ENCODE measurements around the gene SPINK1.
"Not testable (repeated sequence)": the region's sequence is repeated elsewhere in the genome, so short reads cannot be mapped to it uniquely, and the experiment has no call there.

Gene SPINK1

GRCh38 chr5:147822686-147823491 lies 8.6 kb downstream of the SPINK1 start:
- no peak overlapping the region for H3K4me3 ChIP-seq (ENCODE audit: low read depth, low read length)
- H3K36me3 ChIP-seq (ENCODE audit: control insufficient read depth, insufficient read depth, low read length): no peaks in the 10 kb centered on the region
- no peak overlapping the region for H3K9ac ChIP-seq (ENCODE audit: low read depth, low read length)
- H3K4me1 ChIP-seq (ENCODE audit: control insufficient read depth, insufficient read depth, low read length): peaks cover 7% of the 10 kb centered on the region
- no peaks in the 10 kb centered on the region for H3K9me3 ChIP-seq (ENCODE audit: control insufficient read depth, insufficient read depth, low read length)
- no peaks in the 10 kb centered on the region for H3K27me3 ChIP-seq (ENCODE audit: control insufficient read depth, insufficient read depth, low read length)

- H3K27me3 ChIP-seq (ENCODE audit: control insufficient read depth, insufficient read depth, low read length); H3K36me3 ChIP-seq (ENCODE audit: control insufficient read depth, insufficient read depth, low read length); H3K4me1 ChIP-seq (ENCODE audit: control insufficient read depth, insufficient read depth, low read length); H3K9me3 ChIP-seq (ENCODE audit: control insufficient read depth, insufficient read depth, low read length); H3K4me3 ChIP-seq (ENCODE audit: low read depth, low read length); H3K9ac ChIP-seq (ENCODE audit: low read depth, low read length): not testable (repeated sequence)
Measured at GRCh38 chr5:147822222-147822621, 9.2 kb downstream of the SPINK1 start.

GRCh38 chr5:147821766-147822165 lies 9.7 kb downstream of the SPINK1 start:
- Histone ChIP-seq H3K9me3 (ENCODE audit: control insufficient read depth, insufficient read depth, low read length) (no peaks in the 10 kb centered on the region), H3K36me3 (ENCODE audit: control insufficient read depth, insufficient read depth, low read length) (no peaks in the 10 kb centered on the region), H3K9ac (ENCODE audit: low read depth, low read length) (no peak overlapping the region), H3K27me3 (ENCODE audit: control insufficient read depth, insufficient read depth, low read length) (no peaks in the 10 kb centered on the region), H3K4me3 (ENCODE audit: low read depth, low read length) (no peak overlapping the region), H3K4me1 (ENCODE audit: control insufficient read depth, insufficient read depth, low read length) (peaks cover 7% of the 10 kb centered on the region)

GRCh38 chr5:147819261-147819770 lies 12.2 kb downstream of the SPINK1 start:
- Histone ChIP-seq H3K4me3 (ENCODE audit: low read depth, low read length) (no peak overlapping the region), H3K9ac (ENCODE audit: low read depth, low read length) (no peak overlapping the region), H3K4me1 (ENCODE audit: control insufficient read depth, insufficient read depth, low read length) (peaks cover 7% of the 10 kb centered on the region), H3K36me3 (ENCODE audit: control insufficient read depth, insufficient read depth, low read length) (no peaks in the 10 kb centered on the region), H3K27me3 (ENCODE audit: control insufficient read depth, insufficient read depth, low read length) (no peaks in the 10 kb centered on the region), H3K9me3 (ENCODE audit: control insufficient read depth, insufficient read depth, low read length) (no peaks in the 10 kb centered on the region)

- H3K36me3 ChIP-seq (ENCODE audit: control insufficient read depth, insufficient read depth, low read length): no peaks in the 10 kb centered on the region
- no peaks in the 10 kb centered on the region for H3K27me3 ChIP-seq (ENCODE audit: control insufficient read depth, insufficient read depth, low read length)
- H3K9ac ChIP-seq (ENCODE audit: low read depth, low read length): no peak overlapping the region
- H3K9me3 ChIP-seq (ENCODE audit: control insufficient read depth, insufficient read depth, low read length): no peaks in the 10 kb centered on the region
- no peak overlapping the region for H3K4me3 ChIP-seq (ENCODE audit: low read depth, low read length)
- H3K4me1 ChIP-seq (ENCODE audit: control insufficient read depth, insufficient read depth, low read length): peaks cover 7% of the 10 kb centered on the region
Measured at GRCh38 chr5:147818290-147818689, 13.2 kb downstream of the SPINK1 start.

GRCh38 chr5:147813696-147814095 lies 17.8 kb downstream of the SPINK1 start:
- Histone ChIP-seq H3K4me3 (ENCODE audit: low read depth, low read length) (no peak overlapping the region), H3K27me3 (ENCODE audit: control insufficient read depth, insufficient read depth, low read length) (no peaks in the 10 kb centered on the region), H3K9ac (ENCODE audit: low read depth, low read length) (no peak overlapping the region), H3K4me1 (ENCODE audit: control insufficient read depth, insufficient read depth, low read length) (no peaks in the 10 kb centered on the region), H3K36me3 (ENCODE audit: control insufficient read depth, insufficient read depth, low read length) (no peaks in the 10 kb centered on the region), H3K9me3 (ENCODE audit: control insufficient read depth, insufficient read depth, low read length) (no peaks in the 10 kb centered on the region)

- Histone ChIP-seq H3K4me1 (ENCODE audit: control insufficient read depth, insufficient read depth, low read length) (no peaks in the 10 kb centered on the region), H3K27me3 (ENCODE audit: control insufficient read depth, insufficient read depth, low read length) (no peaks in the 10 kb centered on the region), H3K9me3 (ENCODE audit: control insufficient read depth, insufficient read depth, low read length) (no peaks in the 10 kb centered on the region), H3K36me3 (ENCODE audit: control insufficient read depth, insufficient read depth, low read length) (no peaks in the 10 kb centered on the region), H3K4me3 (ENCODE audit: low read depth, low read length) (no peak overlapping the region), H3K9ac (ENCODE audit: low read depth, low read length) (no peak overlapping the region)
Measured at GRCh38 chr5:147809830-147810666, 21.4 kb downstream of the SPINK1 start.

- Histone ChIP-seq H3K9me3 (ENCODE audit: control insufficient read depth, insufficient read depth, low read length) (no peaks in the 10 kb centered on the region), H3K9ac (ENCODE audit: low read depth, low read length) (no peak overlapping the region), H3K4me1 (ENCODE audit: control insufficient read depth, insufficient read depth, low read length) (no peaks in the 10 kb centered on the region), H3K27me3 (ENCODE audit: control insufficient read depth, insufficient read depth, low read length) (no peaks in the 10 kb centered on the region), H3K4me3 (ENCODE audit: low read depth, low read length) (no peak overlapping the region), H3K36me3 (ENCODE audit: control insufficient read depth, insufficient read depth, low read length) (no peaks in the 10 kb centered on the region)
Measured at GRCh38 chr5:147805030-147805454, 26.4 kb downstream of the SPINK1 start.

GRCh38 chr5:147804334-147804733 lies 27.1 kb downstream of the SPINK1 start:
- Histone ChIP-seq H3K9me3 (ENCODE audit: control insufficient read depth, insufficient read depth, low read length) (no peaks in the 10 kb centered on the region), H3K36me3 (ENCODE audit: control insufficient read depth, insufficient read depth, low read length) (no peaks in the 10 kb centered on the region), H3K27me3 (ENCODE audit: control insufficient read depth, insufficient read depth, low read length) (no peaks in the 10 kb centered on the region), H3K4me3 (ENCODE audit: low read depth, low read length) (no peak overlapping the region), H3K9ac (ENCODE audit: low read depth, low read length) (no peak overlapping the region), H3K4me1 (ENCODE audit: control insufficient read depth, insufficient read depth, low read length) (no peaks in the 10 kb centered on the region)

- Histone ChIP-seq H3K36me3 (ENCODE audit: control insufficient read depth, insufficient read depth, low read length) (no peaks in the 10 kb centered on the region), H3K9me3 (ENCODE audit: control insufficient read depth, insufficient read depth, low read length) (no peaks in the 10 kb centered on the region), H3K9ac (ENCODE audit: low read depth, low read length) (no peak overlapping the region), H3K4me1 (ENCODE audit: control insufficient read depth, insufficient read depth, low read length) (no peaks in the 10 kb centered on the region), H3K27me3 (ENCODE audit: control insufficient read depth, insufficient read depth, low read length) (no peaks in the 10 kb centered on the region), H3K4me3 (ENCODE audit: low read depth, low read length) (no peak overlapping the region)
Measured at GRCh38 chr5:147803926-147804325, 27.5 kb downstream of the SPINK1 start.

- H3K4me1 ChIP-seq (ENCODE audit: control insufficient read depth, insufficient read depth, low read length); H3K9me3 ChIP-seq (ENCODE audit: control insufficient read depth, insufficient read depth, low read length); H3K36me3 ChIP-seq (ENCODE audit: control insufficient read depth, insufficient read depth, low read length); H3K27me3 ChIP-seq (ENCODE audit: control insufficient read depth, insufficient read depth, low read length); H3K9ac ChIP-seq (ENCODE audit: low read depth, low read length); H3K4me3 ChIP-seq (ENCODE audit: low read depth, low read length): not testable (repeated sequence)
Measured at GRCh38 chr5:147803161-147803560, 28.3 kb downstream of the SPINK1 start.

GRCh38 chr5:147801461-147801860 lies 30.0 kb downstream of the SPINK1 start:
- Histone ChIP-seq H3K9ac (ENCODE audit: low read depth, low read length) (no peak overlapping the region), H3K27me3 (ENCODE audit: control insufficient read depth, insufficient read depth, low read length) (no peaks in the 10 kb centered on the region), H3K4me3 (ENCODE audit: low read depth, low read length) (no peak overlapping the region), H3K4me1 (ENCODE audit: control insufficient read depth, insufficient read depth, low read length) (no peaks in the 10 kb centered on the region), H3K9me3 (ENCODE audit: control insufficient read depth, insufficient read depth, low read length) (no peaks in the 10 kb centered on the region), H3K36me3 (ENCODE audit: control insufficient read depth, insufficient read depth, low read length) (no peaks in the 10 kb centered on the region)

Data from iPS-15b (cell line).